GM23338 (cell line): ENCODE results near the gene IL1RL2. TPM values are rescaled to one million over a fixed set of nuclear protein-coding genes. Genes with fewer than 3 reads are reported as not detected.

ENCODE experiments used
- ATAC-seq: fragments of 200-7000 bp; cut with Tn5 transposase; 3 replicates; pipeline ENCODE4 v1.9.1; 2020
- DNase-seq: peaks from one replicate; pipeline ENCODE4 v3.0.0-alpha.2; 2015; ENCODE audit warnings: low spot score
- H2AFZ ChIP-seq: fragments of 200-600 bp; sonication (generic); 2 replicates; pipeline ENCODE4 v1.8.0; 2016; ENCODE audit warnings: antibody characterized with exemption, mild to moderate bottlenecking, moderate library complexity
- H3F3A ChIP-seq: fragments of 200-600 bp; sonication (generic); replicated peaks from 2 replicates; pipeline ENCODE4 v1.8.0; 2017; ENCODE audit warnings: antibody characterized with exemption, mixed run types, low read depth
- H3K27ac ChIP-seq: fragments of 200-600 bp; sonication (generic); 2 replicates; pipeline ENCODE4 v1.6.1; 2016; ENCODE audit warnings: low read depth
- H3K27me3 ChIP-seq: fragments of 200-600 bp; sonication (generic); 2 replicates; pipeline ENCODE4 v1.8.0; 2016; ENCODE audit warnings: mild to moderate bottlenecking, mixed run types, moderate library complexity; ENCODE audit not compliant: insufficient read depth
- H3K36me3 ChIP-seq: fragments of 200-600 bp; sonication (generic); 2 replicates; pipeline ENCODE4 v1.8.0; 2016; ENCODE audit warnings: mild to moderate bottlenecking; ENCODE audit not compliant: insufficient read depth
- H3K4me1 ChIP-seq: fragments of 200-600 bp; sonication (generic); 2 replicates; pipeline ENCODE4 v1.8.0; 2016; ENCODE audit warnings: mild to moderate bottlenecking, moderate library complexity; ENCODE audit not compliant: insufficient read depth
- H3K4me2 ChIP-seq: fragments of 200-600 bp; sonication (generic); 2 replicates; pipeline ENCODE4 v1.7.1; 2017; ENCODE audit warnings: mixed run types
- H3K4me3 ChIP-seq: fragments of 200-600 bp; sonication (generic); 2 replicates; pipeline ENCODE4 v1.6.1; 2016; ENCODE audit warnings: mixed run types
- H3K79me2 ChIP-seq: fragments of 200-600 bp; sonication (generic); replicated peaks from 2 replicates; pipeline ENCODE4 v1.8.0; 2017; ENCODE audit warnings: mild to moderate bottlenecking; ENCODE audit not compliant: insufficient read depth
- H3K9me2 ChIP-seq: fragments of 200-600 bp; sonication (generic); 2 replicates; pipeline ENCODE4 v1.8.0; 2017; ENCODE audit not compliant: insufficient read depth
- H4K20me1 ChIP-seq: fragments of 200-600 bp; sonication (generic); replicated peaks from 2 replicates; pipeline ENCODE4 v1.8.0; 2017; ENCODE audit warnings: mild to moderate bottlenecking; ENCODE audit not compliant: insufficient read depth
- H3K27ac Mint-ChIP-seq: 2 replicates; pipeline ENCODE4 v1.8.0; 2020; ENCODE audit warnings: inconsistent platforms, mild to moderate bottlenecking, moderate library complexity, mixed read lengths
- H3K27me3 Mint-ChIP-seq: 3 replicates; pipeline ENCODE4 v1.8.0; 2022; ENCODE audit warnings: low read depth, mild to moderate bottlenecking, moderate library complexity, mixed read lengths, inconsistent platforms; ENCODE audit not compliant: insufficient read depth, poor library complexity
- H3K36me3 Mint-ChIP-seq: 3 replicates; pipeline ENCODE4 v1.8.0; 2021; ENCODE audit warnings: low read depth, mild to moderate bottlenecking, inconsistent platforms, moderate library complexity, mixed read lengths
- H3K4me1 Mint-ChIP-seq: 3 replicates; pipeline ENCODE4 v1.8.0; 2020; ENCODE audit warnings: mild to moderate bottlenecking, inconsistent platforms, mixed read lengths
- H3K4me3 Mint-ChIP-seq: 3 replicates; pipeline ENCODE4 v1.8.0; 2021; ENCODE audit warnings: moderate library complexity, mild to moderate bottlenecking, inconsistent platforms, mixed read lengths
- H3K9me3 Mint-ChIP-seq: 3 replicates; pipeline ENCODE4 v1.8.0; 2020; ENCODE audit warnings: moderate library complexity, mild to moderate bottlenecking, inconsistent platforms, mixed read lengths
- CREB1 ChIP-seq: fragments of 250-450 bp; sonication (Bioruptor Pico); IDR thresholded peaks from 2 replicates; pipeline ENCODE4 v1.5.0; 2020; ENCODE audit warnings: low read depth, mild to moderate bottlenecking, moderate library complexity
- ETS1 ChIP-seq: IDR thresholded peaks from 2 replicates; pipeline ENCODE4 v1.6.1; 2016; ENCODE audit warnings: antibody characterized with exemption
- EZH2 ChIP-seq: fragments of 200-600 bp; sonication (generic); IDR thresholded peaks from one replicate; pipeline ENCODE4 v1.8.0; 2017; ENCODE audit warnings: antibody characterized with exemption, mild to moderate bottlenecking, low read depth; ENCODE audit not compliant: unreplicated experiment
- EZH2phosphoT487 ChIP-seq: fragments of 200-600 bp; sonication (generic); IDR thresholded peaks from one replicate; pipeline ENCODE4 v1.8.1; 2018; ENCODE audit warnings: antibody characterized with exemption; ENCODE audit not compliant: unreplicated experiment
- POLR2AphosphoS5 ChIP-seq: IDR thresholded peaks from 2 replicates; pipeline ENCODE4 v1.6.1; 2016; ENCODE audit warnings: antibody characterized with exemption, low read depth
- REST ChIP-seq: IDR thresholded peaks from one replicate; pipeline ENCODE4 v1.6.1; 2018; ENCODE audit warnings: antibody characterized with exemption; ENCODE audit not compliant: unreplicated experiment
- ZNF114 ChIP-seq: fragments of 250-450 bp; sonication (Bioruptor Pico); IDR thresholded peaks from 2 replicates; pipeline ENCODE4 v1.5.0; 2020; ENCODE audit warnings: mild to moderate bottlenecking, moderate library complexity
- ZNF331 ChIP-seq: fragments of 250-450 bp; sonication (Bioruptor Pico); IDR thresholded peaks from 2 replicates; pipeline ENCODE4 v1.5.0; 2020; ENCODE audit warnings: low read depth, mild to moderate bottlenecking, moderate library complexity
- polyA plus RNA-seq: library from polyadenylated mRNA; unstranded; fragments of >200 nt; fragmentation: Nextera tagmentation; extraction: Ambion mirVana; gene quantifications from 2 replicates; pipeline ENCODE4 v1.2.1, GENCODE V29; 2016
- total RNA-seq: library from RNA; depleted of rRNA; stranded (reverse); fragments of >200 nt; shearing (Covaris generic); gene quantifications from 2 replicates; pipeline ENCODE4 v1.2.3, GENCODE V29; 2014
- TF ChIP-seq, protein P1 (sequence below): fragments of 250-450 bp; sonication (Bioruptor Pico); IDR thresholded peaks from 2 replicates; pipeline ENCODE4 v1.5.0; 2020; ENCODE audit warnings: mild to moderate bottlenecking, moderate library complexity

The IL1RL2 gene
- total and polyA plus RNA-seq, 2 experiments from 2014 or later = not detected

- no peak for TF ChIP-seq ETS1
- TF ChIP-seq ZNF114 (CRISPR knock-in tag) = no peak
- no peak for TF ChIP-seq EZH2phosphoT487
- no peak for TF ChIP-seq CREB1 (CRISPR knock-in tag)
- no peak for TF ChIP-seq REST
- no peak for TF ChIP-seq EZH2
- no peak for TF ChIP-seq ZNF331 (CRISPR knock-in tag)
Measured at GRCh38 chr2:102177814-102178478, 8.9 kb upstream of the IL1RL2 start (continued).

- no peaks in the 10 kb centered on the region for H3K36me3 ChIP-seq
- H2AFZ ChIP-seq = no peak overlapping the region
- H3K9me3 Mint-ChIP-seq = no peaks in the 10 kb centered on the region
- no peak for ATAC-seq
- no peak for DNase-seq
- H3K27me3 Mint-ChIP-seq = no peaks in the 10 kb centered on the region
- no peak overlapping the region for H3K4me2 ChIP-seq
- no peaks in the 10 kb centered on the region for H3F3A ChIP-seq
- no peak overlapping the region for H3K27ac ChIP-seq
- no peak overlapping the region for H3K4me3 Mint-ChIP-seq
- H3K4me1 ChIP-seq = no peaks in the 10 kb centered on the region; the same call in 1 of the 2 replicates
- H3K27me3 ChIP-seq = no peaks in the 10 kb centered on the region
- no peaks in the 10 kb centered on the region for H3K9me2 ChIP-seq
- no peaks in the 10 kb centered on the region for H3K36me3 Mint-ChIP-seq
- no peaks in the 10 kb centered on the region for H3K79me2 ChIP-seq
- no peaks in the 10 kb centered on the region for H4K20me1 ChIP-seq
- no peak overlapping the region for H3K27ac Mint-ChIP-seq
- peaks cover 3% of the 10 kb centered on the region; the same call in 1 of the 3 replicates for H3K4me1 Mint-ChIP-seq
- H3K4me3 ChIP-seq = no peak overlapping the region
- TF ChIP-seq ETS1 = no peak
- TF ChIP-seq POLR2AphosphoS5 = no peak
- TF ChIP-seq, protein P1, sequence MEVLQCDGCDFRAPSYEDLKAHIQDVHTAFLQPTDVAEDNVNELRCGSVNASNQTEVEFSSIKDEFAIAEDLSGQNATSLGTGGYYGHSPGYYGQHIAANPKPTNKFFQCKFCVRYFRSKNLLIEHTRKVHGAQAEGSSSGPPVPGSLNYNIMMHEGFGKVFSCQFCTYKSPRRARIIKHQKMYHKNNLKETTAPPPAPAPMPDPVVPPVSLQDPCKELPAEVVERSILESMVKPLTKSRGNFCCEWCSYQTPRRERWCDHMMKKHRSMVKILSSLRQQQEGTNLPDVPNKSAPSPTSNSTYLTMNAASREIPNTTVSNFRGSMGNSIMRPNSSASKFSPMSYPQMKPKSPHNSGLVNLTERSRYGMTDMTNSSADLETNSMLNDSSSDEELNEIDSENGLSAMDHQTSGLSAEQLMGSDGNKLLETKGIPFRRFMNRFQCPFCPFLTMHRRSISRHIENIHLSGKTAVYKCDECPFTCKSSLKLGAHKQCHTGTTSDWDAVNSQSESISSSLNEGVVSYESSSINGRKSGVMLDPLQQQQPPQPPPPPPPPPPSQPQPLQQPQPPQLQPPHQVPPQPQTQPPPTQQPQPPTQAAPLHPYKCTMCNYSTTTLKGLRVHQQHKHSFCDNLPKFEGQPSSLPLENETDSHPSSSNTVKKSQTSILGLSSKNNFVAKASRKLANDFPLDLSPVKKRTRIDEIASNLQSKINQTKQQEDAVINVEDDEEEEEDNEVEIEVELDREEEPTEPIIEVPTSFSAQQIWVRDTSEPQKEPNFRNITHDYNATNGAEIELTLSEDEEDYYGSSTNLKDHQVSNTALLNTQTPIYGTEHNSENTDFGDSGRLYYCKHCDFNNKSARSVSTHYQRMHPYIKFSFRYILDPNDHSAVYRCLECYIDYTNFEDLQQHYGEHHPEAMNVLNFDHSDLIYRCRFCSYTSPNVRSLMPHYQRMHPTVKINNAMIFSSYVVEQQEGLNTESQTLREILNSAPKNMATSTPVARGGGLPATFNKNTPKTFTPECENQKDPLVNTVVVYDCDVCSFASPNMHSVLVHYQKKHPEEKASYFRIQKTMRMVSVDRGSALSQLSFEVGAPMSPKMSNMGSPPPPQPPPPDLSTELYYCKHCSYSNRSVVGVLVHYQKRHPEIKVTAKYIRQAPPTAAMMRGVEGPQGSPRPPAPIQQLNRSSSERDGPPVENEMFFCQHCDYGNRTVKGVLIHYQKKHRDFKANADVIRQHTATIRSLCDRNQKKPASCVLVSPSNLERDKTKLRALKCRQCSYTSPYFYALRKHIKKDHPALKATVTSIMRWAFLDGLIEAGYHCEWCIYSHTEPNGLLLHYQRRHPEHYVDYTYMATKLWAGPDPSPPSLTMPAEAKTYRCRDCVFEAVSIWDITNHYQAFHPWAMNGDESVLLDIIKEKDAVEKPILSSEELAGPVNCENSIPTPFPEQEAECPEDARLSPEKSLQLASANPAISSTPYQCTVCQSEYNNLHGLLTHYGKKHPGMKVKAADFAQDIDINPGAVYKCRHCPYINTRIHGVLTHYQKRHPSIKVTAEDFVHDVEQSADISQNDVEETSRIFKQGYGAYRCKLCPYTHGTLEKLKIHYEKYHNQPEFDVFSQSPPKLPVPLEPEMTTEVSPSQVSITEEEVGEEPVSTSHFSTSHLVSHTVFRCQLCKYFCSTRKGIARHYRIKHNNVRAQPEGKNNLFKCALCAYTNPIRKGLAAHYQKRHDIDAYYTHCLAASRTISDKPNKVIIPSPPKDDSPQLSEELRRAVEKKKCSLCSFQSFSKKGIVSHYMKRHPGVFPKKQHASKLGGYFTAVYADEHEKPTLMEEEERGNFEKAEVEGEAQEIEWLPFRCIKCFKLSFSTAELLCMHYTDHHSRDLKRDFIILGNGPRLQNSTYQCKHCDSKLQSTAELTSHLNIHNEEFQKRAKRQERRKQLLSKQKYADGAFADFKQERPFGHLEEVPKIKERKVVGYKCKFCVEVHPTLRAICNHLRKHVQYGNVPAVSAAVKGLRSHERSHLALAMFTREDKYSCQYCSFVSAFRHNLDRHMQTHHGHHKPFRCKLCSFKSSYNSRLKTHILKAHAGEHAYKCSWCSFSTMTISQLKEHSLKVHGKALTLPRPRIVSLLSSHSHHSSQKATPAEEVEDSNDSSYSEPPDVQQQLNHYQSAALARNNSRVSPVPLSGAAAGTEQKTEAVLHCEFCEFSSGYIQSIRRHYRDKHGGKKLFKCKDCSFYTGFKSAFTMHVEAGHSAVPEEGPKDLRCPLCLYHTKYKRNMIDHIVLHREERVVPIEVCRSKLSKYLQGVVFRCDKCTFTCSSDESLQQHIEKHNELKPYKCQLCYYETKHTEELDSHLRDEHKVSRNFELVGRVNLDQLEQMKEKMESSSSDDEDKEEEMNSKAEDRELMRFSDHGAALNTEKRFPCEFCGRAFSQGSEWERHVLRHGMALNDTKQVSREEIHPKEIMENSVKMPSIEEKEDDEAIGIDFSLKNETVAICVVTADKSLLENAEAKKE (CRISPR knock-in tag) = no peak
Measured at GRCh38 chr2:102179061-102179460, 7.8 kb upstream of the IL1RL2 start.
